ENCODE results near the gene CHIT1.

Gene CHIT1

GRCh38 chr1:203197625-203198024 is 31.8 kb downstream of the CHIT1 start:
- TF ChIP-seq CTCF (IDR thresholded peaks at IDR 0.05; ENCODE audit: extremely low read depth, insufficient read depth, missing control alignments) = no peak
- no peak for DNase-seq (ENCODE audit: low spot score)
- in situ Hi-C loops (cut with MboI; ENCODE audit: low pct_unique_long_range_greater_than_20kb, low sequenced_read_pairs, unreplicated experiment) = no loop called here

- no peak for TF ChIP-seq CTCF (IDR thresholded peaks at IDR 0.05; ENCODE audit: extremely low read depth, insufficient read depth, missing control alignments)
Measured at GRCh38 chr1:203196371-203196770, 33.1 kb downstream of the CHIT1 start.

GRCh38 chr1:203190949-203191348 is 38.5 kb downstream of the CHIT1 start:
- no peak for DNase-seq (ENCODE audit: low spot score)
- no peak for TF ChIP-seq CTCF (IDR thresholded peaks at IDR 0.05; ENCODE audit: extremely low read depth, insufficient read depth, missing control alignments)
- in situ Hi-C loops (cut with MboI; ENCODE audit: low pct_unique_long_range_greater_than_20kb, low sequenced_read_pairs, unreplicated experiment) = no loop called here

More at GRCh38 chr1:203196371-203196770, 33.1 kb downstream of the CHIT1 start:
- DNase-seq (ENCODE audit: low spot score) = no peak
- in situ Hi-C loops (cut with MboI; ENCODE audit: low pct_unique_long_range_greater_than_20kb, low sequenced_read_pairs, unreplicated experiment) = no loop called here

GRCh38 chr1:203189951-203190352 is 39.5 kb downstream of the CHIT1 start:
- in situ Hi-C loops (cut with MboI; ENCODE audit: low pct_unique_long_range_greater_than_20kb, low sequenced_read_pairs, unreplicated experiment) = no loop called here
- no peak for TF ChIP-seq CTCF (IDR thresholded peaks at IDR 0.05; ENCODE audit: extremely low read depth, insufficient read depth, missing control alignments)
- no peak for DNase-seq (ENCODE audit: low spot score)

- no peak for TF ChIP-seq CTCF (IDR thresholded peaks at IDR 0.05; ENCODE audit: extremely low read depth, insufficient read depth, missing control alignments)
- in situ Hi-C loops (cut with MboI; ENCODE audit: low pct_unique_long_range_greater_than_20kb, low sequenced_read_pairs, unreplicated experiment) = no loop called here
- no peak for DNase-seq (ENCODE audit: low spot score)
Measured at GRCh38 chr1:203188686-203189232, 40.7 kb downstream of the CHIT1 start.

GRCh38 chr1:203187689-203188264 is 41.7 kb downstream of the CHIT1 start:
- no peak for TF ChIP-seq CTCF (IDR thresholded peaks at IDR 0.05; ENCODE audit: extremely low read depth, insufficient read depth, missing control alignments)
- no peak for DNase-seq (ENCODE audit: low spot score)
- in situ Hi-C loops (cut with MboI; ENCODE audit: low pct_unique_long_range_greater_than_20kb, low sequenced_read_pairs, unreplicated experiment) = no loop called here

All from GM13977 (cell line).